ENCODE data around the gene ZER1.

Gene ZER1

DNA sequence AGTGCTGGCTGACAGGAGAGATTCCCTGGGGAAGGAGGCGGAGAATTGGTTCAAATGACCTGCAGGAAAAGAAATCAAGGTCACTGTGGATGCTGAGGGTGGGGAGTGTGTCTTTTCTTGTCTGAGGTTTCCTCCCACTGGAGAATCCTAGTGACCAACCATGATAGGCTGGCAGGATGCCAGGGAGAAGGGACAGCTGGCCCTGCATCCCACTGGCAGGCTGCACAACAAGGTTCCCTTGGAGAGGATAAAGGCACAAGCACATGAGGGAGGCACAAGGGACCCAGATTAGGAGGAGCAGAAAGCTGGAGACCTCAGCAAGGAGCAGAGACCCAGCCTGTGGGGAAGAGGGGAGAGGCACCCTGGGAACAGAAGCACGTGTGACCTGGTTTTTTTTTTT, 36.4 kb downstream of the ZER1 start:
- Mint-ChIP-seq H3K9me3 (no peaks in the 10 kb centered on the region), H3K4me1 (ENCODE audit: low read depth) (no peaks in the 10 kb centered on the region), H3K4me3 (no peak overlapping the region), H3K27ac (no peak overlapping the region), H3K36me3 (ENCODE audit: low read depth) (peaks cover 73% of the 10 kb centered on the region), H3K27me3 (no peaks in the 10 kb centered on the region)
- intact Hi-C loops (cut with micrococcal nuclease), result no loop called here

GRCh38 chr9:128733256-128733655, 38.5 kb downstream of the ZER1 start:
- no peaks in the 10 kb centered on the region for H3K27me3 Mint-ChIP-seq

DNA sequence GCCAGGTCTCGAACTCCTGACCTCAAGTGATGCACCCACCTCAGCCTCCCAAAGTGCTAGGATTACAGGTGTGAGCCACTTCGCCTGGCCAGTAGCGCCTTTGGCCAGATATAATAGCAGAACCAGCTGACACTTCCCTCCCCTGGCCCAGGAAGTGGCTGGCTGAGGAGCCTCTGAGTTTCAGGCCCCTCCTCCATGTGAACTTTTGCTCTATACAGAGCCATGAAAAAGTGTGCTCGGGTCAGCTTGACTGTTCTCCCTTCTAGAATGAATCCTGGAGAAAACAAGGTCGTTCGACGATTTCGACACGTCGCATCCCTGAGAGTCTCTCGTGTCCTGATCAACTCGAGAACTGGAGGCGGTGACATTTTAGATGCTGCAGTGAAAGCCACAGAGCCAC, 39.2 kb downstream of the ZER1 start:
- no peaks in the 10 kb centered on the region for H3K27me3 Mint-ChIP-seq
- H3K4me1 Mint-ChIP-seq (ENCODE audit: low read depth), result no peaks in the 10 kb centered on the region
- no peaks in the 10 kb centered on the region for H3K9me3 Mint-ChIP-seq
- H3K27ac Mint-ChIP-seq, result no peak overlapping the region
- intact Hi-C loops (cut with micrococcal nuclease), result no loop called here
- H3K36me3 Mint-ChIP-seq (ENCODE audit: low read depth), result peaks cover 72% of the 10 kb centered on the region
- no peak overlapping the region for H3K4me3 Mint-ChIP-seq

More at GRCh38 chr9:128733256-128733655, 38.5 kb downstream of the ZER1 start:
- Mint-ChIP-seq H3K9me3 (no peaks in the 10 kb centered on the region), H3K36me3 (ENCODE audit: low read depth) (peaks cover 71% of the 10 kb centered on the region), H3K27ac (peak overlapping the region; percentile 36), H3K4me1 (ENCODE audit: low read depth) (no peaks in the 10 kb centered on the region), H3K4me3 (no peak overlapping the region)
- intact Hi-C loops (cut with micrococcal nuclease), result no loop called here

- Mint-ChIP-seq H3K36me3 (ENCODE audit: low read depth) (peaks cover 64% of the 10 kb centered on the region), H3K9me3 (no peaks in the 10 kb centered on the region), H3K27me3 (no peaks in the 10 kb centered on the region), H3K4me3 (no peak overlapping the region), H3K27ac (no peak overlapping the region), H3K4me1 (ENCODE audit: low read depth) (no peaks in the 10 kb centered on the region)
- intact Hi-C loops (cut with micrococcal nuclease), result no loop called here
Observed at GRCh38 chr9:128731691-128732090, 40.0 kb downstream of the ZER1 start.

DNA sequence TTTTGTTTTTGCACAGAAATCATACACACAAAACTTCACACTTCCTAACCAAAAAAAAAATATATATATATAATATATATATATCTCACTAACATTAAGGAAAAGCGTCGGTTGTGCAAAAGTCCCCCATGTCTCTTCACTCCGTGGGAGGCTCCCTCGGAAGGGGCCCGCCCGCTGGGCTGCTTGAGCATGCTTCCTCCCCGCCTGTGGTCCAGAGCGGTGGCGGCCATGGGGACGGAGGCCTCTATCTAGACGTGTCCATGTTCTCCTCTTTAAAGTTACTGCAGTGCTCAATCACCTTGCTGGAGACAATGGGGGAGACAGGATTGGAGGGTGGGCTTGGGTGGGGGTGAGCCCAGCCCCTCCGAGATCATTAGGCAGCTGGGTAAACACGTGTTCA, 40.6 kb downstream of the ZER1 start:
- no peak overlapping the region for H3K4me3 Mint-ChIP-seq
- H3K27ac Mint-ChIP-seq, result no peak overlapping the region
- peaks cover 64% of the 10 kb centered on the region for H3K36me3 Mint-ChIP-seq (ENCODE audit: low read depth)
- H3K4me1 Mint-ChIP-seq (ENCODE audit: low read depth), result peaks cover 2% of the 10 kb centered on the region
- no peaks in the 10 kb centered on the region for H3K27me3 Mint-ChIP-seq
- intact Hi-C loops (cut with micrococcal nuclease), result no loop called here
- H3K9me3 Mint-ChIP-seq, result no peaks in the 10 kb centered on the region

GRCh38 chr9:128729766-128730517, 41.8 kb downstream of the ZER1 start:
- intact Hi-C loops (cut with micrococcal nuclease), result no loop called here
- H3K4me3 Mint-ChIP-seq, result no peak overlapping the region
- peaks cover 9% of the 10 kb centered on the region for H3K4me1 Mint-ChIP-seq (ENCODE audit: low read depth)
- H3K27ac Mint-ChIP-seq, result no peak overlapping the region
- no peaks in the 10 kb centered on the region for H3K9me3 Mint-ChIP-seq
- H3K36me3 Mint-ChIP-seq (ENCODE audit: low read depth), result peaks cover 57% of the 10 kb centered on the region
- no peaks in the 10 kb centered on the region for H3K27me3 Mint-ChIP-seq

- no peaks in the 10 kb centered on the region for H3K9me3 Mint-ChIP-seq
- H3K4me1 Mint-ChIP-seq (ENCODE audit: low read depth), result peaks cover 15% of the 10 kb centered on the region
- H3K36me3 Mint-ChIP-seq (ENCODE audit: low read depth), result peaks cover 54% of the 10 kb centered on the region
- no peaks in the 10 kb centered on the region for H3K27me3 Mint-ChIP-seq
- H3K27ac Mint-ChIP-seq, result no peak overlapping the region
- intact Hi-C loops (cut with micrococcal nuclease), result no loop called here
- H3K4me3 Mint-ChIP-seq, result no peak overlapping the region
Observed at GRCh38 chr9:128729302-128729701, 42.4 kb downstream of the ZER1 start.

DNA sequence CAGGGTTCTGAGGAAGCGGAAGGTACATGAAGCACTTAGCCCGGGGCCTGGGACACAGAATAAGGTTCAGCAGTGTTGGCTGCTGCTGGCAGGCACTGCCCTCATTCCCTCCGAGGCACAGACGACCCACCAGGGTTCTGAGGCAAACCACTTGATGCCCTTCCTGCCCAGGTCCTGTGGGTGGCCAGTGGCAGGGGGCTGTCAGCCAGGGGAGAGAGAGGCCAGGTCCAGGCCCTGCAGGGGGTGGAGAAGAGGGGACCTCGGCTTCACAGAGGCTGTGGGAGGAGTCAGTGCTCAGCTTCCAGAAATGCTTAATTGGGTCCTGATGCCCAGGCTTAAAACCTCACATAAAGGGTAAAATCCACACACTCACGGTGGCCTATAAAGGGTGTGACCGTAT, 43.4 kb downstream of the ZER1 start:
- intact Hi-C loops (cut with micrococcal nuclease), result no loop called here
- Mint-ChIP-seq H3K9me3 (no peaks in the 10 kb centered on the region), H3K27me3 (no peaks in the 10 kb centered on the region), H3K36me3 (ENCODE audit: low read depth) (peaks cover 57% of the 10 kb centered on the region), H3K27ac (no peak overlapping the region), H3K4me1 (ENCODE audit: low read depth) (peaks cover 22% of the 10 kb centered on the region), H3K4me3 (no peak overlapping the region)

DNA sequence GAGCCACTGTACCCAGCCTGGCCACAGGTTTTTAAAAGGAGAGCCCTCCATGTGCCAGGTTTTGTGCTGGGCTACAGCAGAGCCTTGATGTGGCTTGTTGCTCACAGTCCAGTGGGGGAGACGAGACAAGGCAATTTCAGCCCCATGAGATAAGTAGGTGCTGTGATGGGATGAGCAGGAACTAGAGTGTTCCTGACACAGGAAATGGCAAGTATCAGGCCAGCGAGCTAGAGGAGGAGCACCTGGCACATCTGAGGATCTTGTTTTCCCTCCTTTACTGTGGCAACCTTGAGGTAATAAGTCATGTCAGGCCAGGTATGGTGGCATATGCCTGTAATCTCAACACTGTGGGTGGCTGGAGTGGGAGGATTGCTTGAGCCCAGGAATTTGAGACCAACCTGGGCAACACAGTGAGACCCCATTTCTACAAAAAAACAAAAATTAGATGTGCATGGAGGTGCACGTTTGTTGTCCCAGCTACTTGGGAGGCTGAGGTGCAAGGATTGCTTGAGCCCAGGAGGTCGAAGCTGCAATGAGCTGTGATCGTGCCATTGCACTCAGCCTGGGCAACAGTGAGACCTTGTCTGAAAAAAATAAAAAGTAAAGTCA, 44.0 kb downstream of the ZER1 start:
- no peaks in the 10 kb centered on the region for H3K9me3 Mint-ChIP-seq
- no peak overlapping the region for H3K4me3 Mint-ChIP-seq
- H3K27ac Mint-ChIP-seq, result no peak overlapping the region
- H3K27me3 Mint-ChIP-seq, result no peaks in the 10 kb centered on the region
- intact Hi-C loops (cut with micrococcal nuclease), result no loop called here
- H3K36me3 Mint-ChIP-seq (ENCODE audit: low read depth), result peaks cover 51% of the 10 kb centered on the region
- H3K4me1 Mint-ChIP-seq (ENCODE audit: low read depth), result peaks cover 27% of the 10 kb centered on the region

DNA sequence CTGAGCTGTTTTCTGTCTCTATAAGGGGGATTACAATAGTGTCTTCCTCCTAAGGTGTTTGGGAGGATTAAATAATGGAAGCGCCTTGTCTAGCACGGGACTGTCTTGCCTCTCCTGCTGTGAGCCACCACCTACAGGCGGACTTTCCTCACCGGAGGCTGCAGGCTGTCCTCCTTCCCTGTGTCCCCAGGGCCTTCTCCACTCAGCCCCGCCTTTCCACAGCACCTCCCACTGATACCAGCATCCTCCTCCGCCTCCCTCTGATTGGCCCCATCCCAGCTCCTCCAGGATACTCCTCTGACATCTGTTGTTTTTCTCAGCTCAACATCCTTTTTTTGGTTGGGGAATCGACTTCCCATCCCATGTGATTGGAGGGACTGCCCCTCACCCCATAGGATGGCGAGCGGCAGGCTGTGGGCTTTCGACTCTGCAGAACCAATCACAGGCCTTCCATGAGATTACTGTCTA, 46.9 kb downstream of the ZER1 start:
- Mint-ChIP-seq H3K36me3 (ENCODE audit: low read depth) (peaks cover 53% of the 10 kb centered on the region), H3K4me3 (peak overlapping the region; percentile 91), H3K27ac (peak overlapping the region; percentile 85), H3K4me1 (ENCODE audit: low read depth) (peaks cover 52% of the 10 kb centered on the region), H3K27me3 (no peaks in the 10 kb centered on the region), H3K9me3 (no peaks in the 10 kb centered on the region)
- intact Hi-C loops (cut with micrococcal nuclease), result no loop called here

DNA sequence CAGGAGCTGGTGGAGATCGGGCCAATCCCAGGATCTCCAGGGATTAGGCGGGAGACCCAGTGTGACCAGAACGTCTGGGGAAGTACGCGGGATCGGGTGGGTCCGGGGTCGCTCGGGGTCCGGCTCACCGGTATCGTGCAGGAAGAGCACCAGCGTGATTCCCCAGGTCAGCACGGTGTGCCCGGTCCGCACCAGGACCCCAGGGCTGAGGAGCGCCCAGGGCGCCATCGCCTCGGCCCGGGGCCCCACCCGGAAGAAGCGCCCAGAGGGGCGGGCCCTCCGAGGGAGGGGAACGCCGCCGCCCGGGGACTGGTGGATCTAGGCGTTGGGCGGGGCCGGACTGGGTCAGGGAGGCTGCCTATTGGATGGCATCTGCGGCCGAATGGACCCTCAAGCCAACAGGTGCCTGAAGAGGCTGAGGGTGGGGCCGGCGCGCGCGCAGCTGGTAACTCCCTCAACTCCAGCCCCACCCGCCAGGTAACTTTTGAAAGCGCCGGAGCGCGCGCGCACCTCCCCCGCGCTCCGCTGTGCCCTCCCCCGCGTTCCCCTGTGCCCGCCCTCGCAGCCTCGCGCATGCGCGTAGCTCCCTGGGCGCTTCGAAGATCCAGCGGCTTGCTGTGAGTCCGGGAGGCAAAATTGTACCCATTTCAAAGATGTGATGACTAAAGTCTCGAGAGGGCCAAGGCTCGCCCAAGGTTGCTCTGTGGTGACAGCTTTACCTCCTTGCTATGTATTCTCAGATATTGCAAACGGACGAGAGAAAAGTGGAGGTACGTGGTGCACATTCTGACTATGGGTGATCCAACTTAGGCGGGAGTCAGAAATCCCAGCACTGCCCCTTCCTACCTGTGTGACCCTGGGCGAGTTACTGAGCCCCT, 47.6 kb downstream of the ZER1 start, which contains the start of gene ZDHHC12:
TSS of gene ZDHHC12 (minus strand) at position 262 of the 878 bp plus-strand sequence. CDS start at position 228, 34 bp downstream.
- Mint-ChIP-seq H3K36me3 (ENCODE audit: low read depth) (peaks cover 51% of the 10 kb centered on the region), H3K27ac (peak within 1 kb of the TSS; percentile 85), H3K9me3 (no peaks in the 10 kb centered on the region), H3K4me3 (peak within 1 kb of the TSS; percentile 91), H3K4me1 (ENCODE audit: low read depth) (peaks cover 52% of the 10 kb centered on the region), H3K27me3 (no peaks in the 10 kb centered on the region)
- intact Hi-C loops (cut with micrococcal nuclease), result no loop called here

DNA sequence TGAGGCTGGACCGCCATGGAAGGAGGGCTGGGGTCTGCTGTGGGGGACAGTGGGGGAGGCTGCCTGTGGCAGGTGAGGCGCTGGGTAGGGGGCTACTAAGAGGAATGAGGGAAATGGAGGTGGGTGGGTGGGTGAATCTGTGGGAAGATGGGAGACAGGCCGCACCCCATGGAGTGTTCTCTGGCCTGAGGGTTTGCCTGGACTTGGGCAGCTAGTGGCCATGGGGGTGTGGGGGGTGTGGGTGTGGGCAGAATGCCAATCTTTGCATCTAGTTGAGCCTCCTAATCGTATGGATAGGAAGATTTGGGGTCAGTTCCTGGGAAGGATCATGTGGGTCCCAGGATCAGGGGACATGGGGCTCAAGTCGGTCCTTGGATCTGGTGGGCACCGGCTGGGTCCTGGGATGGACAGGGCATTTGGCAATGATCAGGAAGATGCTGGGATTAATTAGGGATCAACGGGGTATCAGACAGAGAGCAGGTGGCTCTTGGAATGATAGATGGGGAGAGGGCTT, 48.3 kb downstream of the ZER1 start:
- peak overlapping the region; percentile 85 for H3K27ac Mint-ChIP-seq
- H3K4me1 Mint-ChIP-seq (ENCODE audit: low read depth), result peaks cover 52% of the 10 kb centered on the region
- H3K9me3 Mint-ChIP-seq, result no peaks in the 10 kb centered on the region
- H3K27me3 Mint-ChIP-seq, result no peaks in the 10 kb centered on the region
- peaks cover 47% of the 10 kb centered on the region for H3K36me3 Mint-ChIP-seq (ENCODE audit: low read depth)
- intact Hi-C loops (cut with micrococcal nuclease), result no loop called here
- peak overlapping the region; percentile 91 for H3K4me3 Mint-ChIP-seq

GRCh38 chr9:128722380-128723351, 49.1 kb downstream of the ZER1 start:
- Mint-ChIP-seq H3K36me3 (ENCODE audit: low read depth) (peaks cover 43% of the 10 kb centered on the region), H3K4me1 (ENCODE audit: low read depth) (peaks cover 52% of the 10 kb centered on the region), H3K4me3 (peak overlapping the region; percentile 91), H3K27ac (peak overlapping the region; percentile 85), H3K9me3 (no peaks in the 10 kb centered on the region), H3K27me3 (no peaks in the 10 kb centered on the region)
- intact Hi-C loops (cut with micrococcal nuclease), result no loop called here

Measured in dendritic cell treated with granulocyte-macrophage colony-stimulating factor and Interleukin-4, amounts not matched to agents 40 ng/mL and 50 ng/mL, for 4 days (primary cell).